ENCODE data around the gene LRPAP1. TPM values are rescaled to one million over a fixed set of nuclear protein-coding genes. Genes with fewer than 3 reads are reported as not detected.
A peak's percentile ranks its signal among the peaks of the same experiment; 100 is the strongest.

Gene LRPAP1
- total RNA-seq, 4 donors from 2014 or later = 65.0 to 131 (median 100) TPM

DNA sequence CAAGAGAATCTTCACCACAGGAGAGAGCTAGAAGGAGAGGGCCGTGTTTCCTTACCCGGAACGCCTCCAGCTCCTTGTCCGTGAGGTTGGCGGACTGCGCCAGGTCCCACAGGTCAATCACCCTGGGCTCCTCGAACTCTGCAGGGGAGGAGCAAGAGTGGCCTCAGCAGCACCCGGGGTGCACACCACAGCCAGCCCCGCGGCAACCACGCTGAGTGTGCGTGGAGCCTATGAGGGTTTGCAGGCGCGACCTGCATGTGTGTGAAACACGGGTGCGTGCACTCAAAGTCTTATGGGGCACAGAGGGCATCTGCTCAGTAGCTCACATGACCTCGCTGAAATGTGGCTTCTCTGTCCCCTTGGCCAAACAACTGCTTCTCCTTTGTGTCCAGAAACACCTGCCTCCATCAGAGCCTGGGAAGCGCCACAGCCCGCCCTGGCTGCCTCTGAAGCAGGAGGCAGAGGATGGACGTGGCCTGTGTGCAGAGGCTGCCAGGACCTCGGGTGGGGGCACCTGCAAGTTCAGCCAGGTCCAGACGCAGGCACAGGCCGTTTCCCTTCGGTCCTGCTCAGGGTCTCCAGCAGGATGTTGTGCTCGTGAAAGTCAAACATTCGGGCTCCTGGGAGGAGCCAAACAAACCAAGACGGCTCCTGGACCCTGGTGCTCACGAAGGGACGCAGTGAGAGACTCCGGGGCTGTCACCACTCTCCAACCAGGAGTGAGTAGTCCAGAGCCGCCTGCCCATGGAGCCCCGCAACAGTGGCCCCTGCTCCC is 16.0 kb downstream of the LRPAP1 start:
- H3K4me3 ChIP-seq = no peak overlapping the region
- no peak for DNase-seq
- H3K4me1 ChIP-seq = no peaks in the 10 kb centered on the region
- TF ChIP-seq POLR2A (IDR thresholded peaks at IDR 0.05) = no peak
- TF ChIP-seq, protein P1, sequence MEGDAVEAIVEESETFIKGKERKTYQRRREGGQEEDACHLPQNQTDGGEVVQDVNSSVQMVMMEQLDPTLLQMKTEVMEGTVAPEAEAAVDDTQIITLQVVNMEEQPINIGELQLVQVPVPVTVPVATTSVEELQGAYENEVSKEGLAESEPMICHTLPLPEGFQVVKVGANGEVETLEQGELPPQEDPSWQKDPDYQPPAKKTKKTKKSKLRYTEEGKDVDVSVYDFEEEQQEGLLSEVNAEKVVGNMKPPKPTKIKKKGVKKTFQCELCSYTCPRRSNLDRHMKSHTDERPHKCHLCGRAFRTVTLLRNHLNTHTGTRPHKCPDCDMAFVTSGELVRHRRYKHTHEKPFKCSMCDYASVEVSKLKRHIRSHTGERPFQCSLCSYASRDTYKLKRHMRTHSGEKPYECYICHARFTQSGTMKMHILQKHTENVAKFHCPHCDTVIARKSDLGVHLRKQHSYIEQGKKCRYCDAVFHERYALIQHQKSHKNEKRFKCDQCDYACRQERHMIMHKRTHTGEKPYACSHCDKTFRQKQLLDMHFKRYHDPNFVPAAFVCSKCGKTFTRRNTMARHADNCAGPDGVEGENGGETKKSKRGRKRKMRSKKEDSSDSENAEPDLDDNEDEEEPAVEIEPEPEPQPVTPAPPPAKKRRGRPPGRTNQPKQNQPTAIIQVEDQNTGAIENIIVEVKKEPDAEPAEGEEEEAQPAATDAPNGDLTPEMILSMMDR (IDR thresholded peaks at IDR 0.05 in 4 of 5, conservative IDR thresholded peaks at IDR 0.05 in 1 of 5) = no peak
- peaks cover 0 to 90% of the 10 kb centered on the region in 2 donors for H3K36me3 ChIP-seq
- ATAC-seq = no peak
- no peak overlapping the region for H3K27ac ChIP-seq
- intact Hi-C loops (cut with DNase I; ENCODE audit: low total_unique reads) (no loop called here), in situ Hi-C loops (cut with MboI; ENCODE audit: low sequenced_read_pairs in 4 of 4) (no loop called here)
- H3K27me3 ChIP-seq = no peaks in the 10 kb centered on the region
- H3K9me3 ChIP-seq = no peaks in the 10 kb centered on the region

DNA sequence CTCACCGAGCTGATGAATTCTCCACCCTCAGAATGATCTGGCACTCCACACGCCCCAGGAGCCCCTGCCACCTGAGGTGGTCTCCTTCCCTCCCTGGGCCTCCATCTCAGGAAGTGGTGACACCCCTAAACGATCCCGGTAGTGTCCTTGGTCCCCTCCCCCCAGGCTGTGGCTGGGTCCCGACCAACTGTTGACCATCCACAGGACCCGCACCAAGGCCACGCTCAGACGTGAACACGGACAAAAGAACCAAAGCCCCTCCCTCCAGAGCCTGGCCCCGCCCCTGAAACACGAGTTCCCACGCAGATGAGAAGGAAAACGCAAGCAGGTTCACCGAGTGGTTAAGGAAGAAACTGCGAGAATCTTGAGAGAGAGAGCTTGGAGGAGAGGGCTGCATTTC is 16.6 kb downstream of the LRPAP1 start:
- Histone ChIP-seq H3K4me1 (no peaks in the 10 kb centered on the region), H3K36me3 (peaks cover 0 to 90% of the 10 kb centered on the region in 2 donors), H3K4me3 (no peak overlapping the region), H3K9me3 (no peaks in the 10 kb centered on the region), H3K27ac (no peak overlapping the region), H3K27me3 (no peaks in the 10 kb centered on the region)
- in situ Hi-C loops (cut with MboI; ENCODE audit: low sequenced_read_pairs in 4 of 4) (no loop called here), intact Hi-C loops (cut with DNase I; ENCODE audit: low total_unique reads) (no loop called here)
- ATAC-seq (no peak), DNase-seq (no peak)
- no peak for TF ChIP-seq POLR2A (IDR thresholded peaks at IDR 0.05)
- TF ChIP-seq, protein P1 (IDR thresholded peaks at IDR 0.05 in 4 of 5, conservative IDR thresholded peaks at IDR 0.05 in 1 of 5) = no peak

DNA sequence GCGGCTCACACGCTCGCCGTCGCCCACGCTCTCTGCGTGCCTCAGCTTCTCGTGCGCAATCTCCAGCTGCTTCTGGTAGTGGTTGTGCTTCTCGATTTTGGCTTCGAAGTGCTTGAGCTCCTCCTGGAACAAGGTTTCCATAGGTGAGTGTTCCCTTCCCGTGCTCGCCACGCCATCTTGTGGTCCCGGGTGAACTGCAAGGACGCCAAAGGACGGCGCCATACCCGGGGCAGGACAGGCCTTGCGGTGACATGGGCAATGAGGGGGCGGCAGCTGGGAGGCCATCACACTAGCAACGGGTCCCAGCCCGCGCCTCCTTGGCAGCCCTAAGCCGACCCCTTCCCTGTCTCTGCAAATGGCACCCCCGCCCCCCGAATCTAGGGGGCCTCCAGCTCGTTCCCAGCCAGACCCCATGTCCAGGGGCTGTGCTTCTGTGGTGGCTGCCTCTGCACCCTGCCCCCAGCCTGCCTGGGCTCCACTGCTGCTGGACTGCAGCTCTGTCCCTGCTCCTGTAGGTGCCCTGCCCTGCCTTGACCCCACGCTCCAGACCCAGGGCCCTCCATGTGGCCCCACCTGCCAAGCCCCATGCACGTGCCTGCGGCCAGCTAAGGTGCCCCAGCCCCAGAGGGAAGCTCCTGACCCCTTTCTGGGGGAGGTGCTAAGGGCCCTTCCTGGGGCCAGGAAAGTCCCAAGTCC is 17.3 kb downstream of the LRPAP1 start:
- in situ Hi-C loops (cut with MboI; ENCODE audit: low sequenced_read_pairs in 4 of 4) = no loop called here
- no peak for DNase-seq
- intact Hi-C loops (cut with DNase I; ENCODE audit: low total_unique reads) = no loop called here
- H3K36me3 ChIP-seq = peaks cover 0 to 90% of the 10 kb centered on the region in 2 donors
- no peak overlapping the region for H3K4me3 ChIP-seq
- H3K4me1 ChIP-seq = no peaks in the 10 kb centered on the region
- H3K27ac ChIP-seq = no peak overlapping the region
- no peaks in the 10 kb centered on the region for H3K9me3 ChIP-seq
- no peak for TF ChIP-seq POLR2A (IDR thresholded peaks at IDR 0.05)
- TF ChIP-seq, protein P1 (IDR thresholded peaks at IDR 0.05 in 4 of 5, conservative IDR thresholded peaks at IDR 0.05 in 1 of 5) = peak in 2 of 5 experiments; percentile 23
- H3K27me3 ChIP-seq = no peaks in the 10 kb centered on the region
- ATAC-seq = peak in 1 of 2 donors; percentile 34

DNA sequence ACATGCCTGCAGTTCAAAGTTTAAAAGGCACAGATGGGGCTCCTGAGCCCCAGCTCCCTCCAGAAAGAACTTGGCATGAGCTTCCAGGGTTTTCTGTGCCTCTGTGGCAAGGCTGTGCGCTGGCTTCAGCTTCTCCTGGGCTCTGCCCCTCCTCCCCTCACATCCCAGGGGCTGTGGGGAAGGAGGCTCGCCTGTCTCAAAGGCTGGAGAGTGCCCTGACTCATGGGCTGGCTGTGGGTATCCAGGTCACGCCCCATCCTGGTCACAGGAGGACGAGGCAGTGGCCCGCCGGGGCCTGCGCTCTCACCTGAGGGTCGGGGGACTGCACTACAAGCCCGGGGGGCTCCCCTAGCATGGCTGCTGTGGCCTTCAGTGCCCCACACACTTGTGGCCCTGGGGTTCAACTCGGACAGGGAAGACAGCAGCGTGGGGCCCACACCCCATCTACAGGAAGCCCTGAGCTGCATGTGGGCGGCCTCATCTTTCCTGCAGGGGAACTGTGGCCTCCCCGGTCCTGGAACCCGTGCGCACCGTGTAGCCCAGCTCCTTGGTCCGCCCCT is 17.9 kb downstream of the LRPAP1 start:
- ATAC-seq (no peak), DNase-seq (no peak)
- H3K36me3 ChIP-seq = peaks cover 0 to 83% of the 10 kb centered on the region in 2 donors
- H3K4me3 ChIP-seq = no peak overlapping the region
- H3K27me3 ChIP-seq = no peaks in the 10 kb centered on the region
- intact Hi-C loops (cut with DNase I; ENCODE audit: low total_unique reads) (no loop called here), in situ Hi-C loops (cut with MboI; ENCODE audit: low sequenced_read_pairs in 4 of 4) (no loop called here)
- no peaks in the 10 kb centered on the region for H3K9me3 ChIP-seq
- TF ChIP-seq, protein P1 (IDR thresholded peaks at IDR 0.05 in 4 of 5, conservative IDR thresholded peaks at IDR 0.05 in 1 of 5) = no peak
- TF ChIP-seq POLR2A (IDR thresholded peaks at IDR 0.05) = no peak
- no peaks in the 10 kb centered on the region for H3K4me1 ChIP-seq
- H3K27ac ChIP-seq = no peak overlapping the region
